COLO668 (cell line): ENCODE measurements around the gene STYX.
"Not testable (repeated sequence)": the region's sequence is repeated elsewhere in the genome, so short reads cannot be mapped to it uniquely, and the experiment has no call there.

Experiments
- DNase-seq: peaks from one replicate; lab custom pipeline; 2025; ENCODE audit not compliant: unreplicated experiment; lab: John Stamatoyannopoulos, UW

STYX gene

DNA sequence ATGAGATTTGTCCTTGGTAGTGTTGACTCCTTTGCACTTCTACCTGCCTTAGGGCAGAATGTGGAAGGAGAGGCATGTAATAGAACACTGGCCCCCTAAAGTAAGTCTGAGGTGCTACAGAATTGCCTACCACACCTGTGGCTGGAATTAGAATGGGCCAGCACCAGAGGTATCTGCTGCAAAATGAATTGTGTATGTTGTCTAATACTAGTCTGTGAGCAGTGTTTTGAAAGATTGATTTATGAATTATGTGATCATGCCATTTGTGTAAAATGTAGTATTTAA lies 5.7 kb upstream of the STYX start:
- DNase-seq, result no peak

DNA sequence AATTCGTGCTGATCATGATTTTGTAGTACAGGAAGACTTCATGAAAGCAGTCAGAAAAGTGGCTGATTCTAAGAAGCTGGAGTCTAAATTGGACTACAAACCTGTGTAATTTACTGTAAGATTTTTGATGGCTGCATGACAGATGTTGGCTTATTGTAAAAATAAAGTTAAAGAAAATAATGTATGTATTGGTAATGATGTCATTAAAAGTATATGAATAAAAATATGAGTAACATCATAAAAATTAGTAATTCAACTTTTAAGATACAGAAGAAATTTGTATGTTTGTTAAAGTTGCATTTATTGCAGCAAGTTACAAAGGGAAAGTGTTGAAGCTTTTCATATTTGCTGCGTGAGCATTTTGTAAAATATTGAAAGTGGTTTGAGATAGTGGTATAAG lies 2.5 kb upstream of the STYX start:
- not testable (repeated sequence) for DNase-seq

DNA sequence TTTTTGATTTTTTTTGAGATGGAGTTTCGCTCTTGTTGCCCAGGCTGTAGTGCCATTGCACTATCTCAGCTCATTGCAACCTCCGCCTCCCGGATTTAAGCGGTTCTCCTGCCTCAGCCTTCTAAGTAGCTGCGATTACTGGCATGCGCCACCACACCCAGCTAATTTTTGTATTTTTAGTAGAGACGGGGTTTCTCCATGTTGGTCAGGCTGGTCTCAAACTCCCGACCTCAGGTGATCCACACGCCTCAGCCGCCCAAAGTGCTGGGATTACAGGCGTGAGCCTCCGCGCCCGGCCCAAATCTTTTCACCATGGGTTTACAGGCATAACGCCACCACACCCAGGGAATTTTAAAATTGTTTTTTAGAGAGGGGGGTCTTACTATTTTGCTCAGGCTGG lies 931 bp upstream of the STYX start:
- DNase-seq, result not testable (repeated sequence)

DNA sequence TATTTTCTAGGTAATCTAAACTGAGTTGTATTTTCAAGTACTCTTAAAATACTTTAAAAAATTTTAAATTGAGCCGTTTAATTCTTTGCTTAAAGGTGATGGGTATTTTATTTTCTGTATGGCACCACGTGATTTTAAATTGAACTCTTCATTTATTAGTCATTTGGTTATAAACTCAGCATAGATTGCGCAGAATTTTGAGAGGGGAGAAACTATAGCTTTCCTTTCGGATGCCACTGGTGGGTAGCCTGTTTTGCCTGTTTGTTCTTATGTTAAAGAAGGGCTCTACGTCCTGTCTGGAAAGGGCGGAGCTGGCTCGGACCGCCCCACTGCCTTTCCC lies 411 bp upstream of the STYX start:
- no peak for DNase-seq

DNA sequence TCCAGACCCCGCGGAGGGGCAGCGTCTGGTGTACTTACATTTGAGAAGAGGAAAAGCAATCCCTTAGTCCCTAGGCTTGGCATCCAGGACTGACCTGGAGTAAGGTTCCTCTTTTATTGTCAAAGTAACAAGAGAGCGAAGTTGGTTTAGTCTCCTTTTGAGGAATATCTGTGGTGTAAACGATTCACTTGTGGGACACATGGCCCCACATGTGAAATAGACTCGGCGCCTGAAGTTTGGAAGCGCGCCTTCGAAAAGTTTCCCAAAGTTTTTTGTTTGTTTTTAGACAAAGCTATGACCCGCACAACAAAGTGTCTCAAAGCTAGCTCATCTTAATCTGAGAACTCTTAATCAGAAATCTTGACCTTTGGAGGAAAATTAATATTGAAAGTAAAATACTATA lies 744 bp downstream of the STYX start:
- no peak for DNase-seq

DNA sequence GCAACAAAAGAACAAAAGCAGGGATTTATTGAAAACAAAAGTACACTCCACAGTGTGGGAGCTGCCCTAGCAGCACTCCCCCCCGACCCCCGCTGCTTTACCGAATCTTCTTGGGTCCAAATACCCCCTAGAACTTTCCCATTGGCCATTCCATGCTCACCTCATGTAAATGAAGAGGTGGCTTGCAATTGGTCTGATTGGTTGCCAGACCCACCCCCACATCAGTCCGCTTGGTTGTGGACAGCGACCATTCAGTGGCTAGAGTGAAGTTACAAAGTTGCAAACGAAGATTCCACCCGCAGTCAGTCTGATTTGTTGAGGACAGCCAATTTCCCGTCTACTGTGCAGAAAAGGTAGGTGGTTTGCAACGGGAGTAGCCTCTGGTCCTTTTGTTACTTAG lies 3.9 kb downstream of the STYX start:
- DNase-seq, result no peak

DNA sequence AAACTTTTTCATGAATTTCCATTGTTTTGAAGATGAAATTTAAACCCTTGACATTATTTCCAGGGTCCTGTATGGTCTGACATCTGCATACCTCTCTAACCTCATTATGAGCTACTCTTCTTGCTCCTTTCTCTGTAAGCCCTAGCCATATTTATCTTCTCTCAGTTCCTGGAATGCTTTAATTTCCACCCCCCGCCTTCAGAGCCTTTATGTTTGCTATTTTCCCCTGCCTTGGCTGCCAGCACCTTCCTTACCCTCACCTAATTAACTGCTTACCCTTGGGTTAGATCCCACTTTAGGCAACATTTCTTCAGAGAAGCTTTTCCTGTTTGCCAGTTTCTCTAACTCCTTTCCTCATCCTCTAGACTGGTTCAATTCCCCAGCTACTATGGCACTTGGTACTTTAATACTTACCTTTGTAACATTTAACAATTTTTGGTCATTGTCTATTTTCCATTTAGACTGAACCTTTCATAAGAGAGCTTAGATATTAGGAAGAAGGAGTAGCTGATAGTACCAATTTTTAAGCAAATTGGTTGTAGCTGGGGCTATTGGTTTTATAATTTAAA lies 6.0 kb downstream of the STYX start:
- no peak for DNase-seq

DNA sequence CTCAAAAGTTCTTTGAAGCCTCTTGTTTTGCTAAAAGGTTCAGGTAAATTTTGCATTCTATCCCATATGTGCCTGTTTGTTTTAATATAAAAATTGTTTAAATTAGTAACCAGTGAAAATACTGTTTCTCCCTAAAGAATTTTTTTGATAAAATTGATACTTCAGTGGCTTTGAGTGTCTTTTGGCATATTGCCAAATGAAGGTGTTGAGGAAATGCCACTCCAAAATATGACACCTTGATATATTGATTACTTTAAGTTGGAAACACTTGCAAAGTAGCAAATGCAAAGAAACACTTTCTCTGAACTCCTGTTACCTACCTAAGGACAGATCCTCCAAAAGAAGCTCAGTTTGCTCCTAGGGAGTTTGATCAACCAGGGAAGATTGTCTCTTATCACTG lies 8.4 kb downstream of the STYX start:
- no peak for DNase-seq

DNA sequence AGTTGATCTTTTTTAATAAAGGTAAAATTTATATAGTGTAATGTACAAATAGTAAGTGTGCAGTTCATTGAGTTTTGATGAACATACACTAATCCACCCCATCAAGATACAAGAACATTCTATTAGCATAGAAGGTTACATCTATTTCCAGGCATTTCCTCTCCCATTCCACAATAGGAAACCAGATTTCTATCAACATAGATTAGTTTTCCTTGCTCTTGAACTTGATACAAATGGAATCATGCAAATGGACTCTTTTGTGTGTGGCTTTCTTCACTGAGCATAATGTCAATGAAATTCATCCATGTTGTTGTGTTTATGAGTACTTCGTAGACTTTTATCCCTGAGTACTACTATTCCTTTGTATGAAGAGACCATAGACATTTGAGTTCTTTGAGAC lies 10.8 kb downstream of the STYX start:
- no peak for DNase-seq

DNA sequence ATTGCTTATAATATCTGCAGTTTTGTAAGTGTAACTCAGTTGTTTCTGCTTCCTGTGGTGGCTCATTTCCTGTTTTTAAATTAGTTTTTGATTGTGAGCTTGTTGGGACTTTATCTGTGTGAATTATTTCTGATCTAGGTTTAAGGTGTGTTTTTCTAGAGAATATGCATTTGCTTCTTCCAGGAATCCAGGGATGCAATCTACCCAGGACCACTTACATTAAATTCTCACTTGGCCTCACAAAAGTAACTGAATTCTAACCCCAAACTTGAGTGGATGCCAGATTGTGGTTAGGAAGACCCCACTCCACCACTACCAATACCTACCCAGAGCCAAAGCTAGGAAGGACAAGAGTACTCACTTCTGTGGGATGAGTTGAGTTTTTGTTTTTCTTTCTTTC lies 11.9 kb downstream of the STYX start:
- no peak for DNase-seq

DNA sequence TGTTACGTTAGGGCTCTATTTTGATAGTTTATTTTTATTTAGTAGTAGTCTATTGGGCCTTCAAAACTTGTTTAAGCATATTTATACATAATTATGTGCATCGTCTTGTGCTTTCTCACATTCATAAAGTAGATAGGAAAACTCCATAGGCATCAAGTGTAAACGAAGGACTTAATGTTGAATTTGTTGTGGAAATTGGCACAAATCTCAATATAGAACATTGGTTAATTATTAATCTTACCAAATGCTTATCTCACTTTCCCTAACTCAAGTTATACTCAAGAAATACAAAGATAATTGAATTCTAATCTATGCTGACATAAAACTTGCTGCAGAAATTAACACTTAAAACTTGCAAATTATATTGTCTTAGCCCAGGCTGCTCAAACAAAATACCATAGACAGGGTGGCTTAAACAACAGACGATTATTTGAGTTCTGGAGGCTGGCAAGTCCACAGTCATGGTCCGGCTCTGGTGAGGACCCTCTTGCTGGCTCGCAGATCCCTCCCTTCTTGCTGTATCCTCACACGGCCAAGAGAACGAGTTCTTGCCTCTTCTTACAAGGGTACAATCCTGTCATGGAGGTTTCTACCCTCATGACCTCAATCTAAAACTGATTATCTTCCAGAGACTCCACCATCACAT lies 18.8 kb downstream of the STYX start:
- DNase-seq, result no peak

DNA sequence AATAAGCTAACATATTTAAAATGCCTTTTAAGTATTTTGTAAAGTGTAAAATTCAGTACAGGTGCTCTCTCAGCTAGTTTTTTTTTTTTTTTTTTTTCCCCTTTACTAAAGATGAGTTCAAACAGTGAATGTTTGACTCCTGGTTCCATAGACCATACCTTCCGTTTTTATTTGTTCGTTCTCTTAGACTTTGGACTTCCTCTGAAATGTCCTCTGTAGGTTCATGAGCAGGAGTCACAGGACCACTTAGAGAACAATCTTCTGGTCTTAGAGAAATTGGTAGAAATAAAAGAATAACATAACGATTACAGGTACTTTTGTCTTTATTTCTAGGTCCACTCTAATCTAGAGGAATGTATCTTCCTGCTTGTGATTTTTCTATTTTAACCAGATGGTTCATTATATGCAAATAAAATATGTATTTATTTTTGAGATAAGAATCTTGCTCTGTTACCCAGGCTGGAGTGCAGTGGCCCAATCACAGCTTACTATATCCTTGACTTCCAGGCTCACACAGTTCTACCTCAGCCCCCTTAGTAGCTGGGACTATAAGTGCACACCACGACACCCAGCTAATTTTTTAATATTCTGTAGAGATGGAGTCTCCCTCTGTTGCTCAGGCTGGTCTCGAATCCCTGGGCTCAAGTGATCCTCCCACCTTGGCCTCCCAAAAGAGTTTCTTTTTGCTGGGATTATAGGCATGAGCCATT lies 25.8 kb downstream of the STYX start:
- DNase-seq, result no peak

DNA sequence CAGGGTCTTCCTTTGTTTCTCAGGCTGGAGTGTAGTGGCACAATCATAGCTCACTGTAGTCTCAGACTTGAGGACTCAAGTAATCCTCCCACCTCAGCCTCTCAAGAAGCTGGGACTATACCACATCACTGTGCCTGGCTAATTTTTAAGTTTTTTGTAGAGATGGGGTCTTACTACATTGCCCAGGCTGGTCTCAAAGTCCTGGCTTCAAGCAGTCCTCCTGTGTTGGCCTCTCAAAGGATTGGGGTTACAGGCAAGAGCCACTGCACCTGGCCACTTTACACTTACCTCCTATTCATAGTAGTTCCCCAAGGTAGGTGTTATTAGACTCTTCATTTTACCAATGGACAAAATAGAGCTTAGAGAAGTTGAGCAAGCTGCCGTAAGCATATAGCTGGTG lies 29.2 kb downstream of the STYX start:
- DNase-seq, result no peak

DNA sequence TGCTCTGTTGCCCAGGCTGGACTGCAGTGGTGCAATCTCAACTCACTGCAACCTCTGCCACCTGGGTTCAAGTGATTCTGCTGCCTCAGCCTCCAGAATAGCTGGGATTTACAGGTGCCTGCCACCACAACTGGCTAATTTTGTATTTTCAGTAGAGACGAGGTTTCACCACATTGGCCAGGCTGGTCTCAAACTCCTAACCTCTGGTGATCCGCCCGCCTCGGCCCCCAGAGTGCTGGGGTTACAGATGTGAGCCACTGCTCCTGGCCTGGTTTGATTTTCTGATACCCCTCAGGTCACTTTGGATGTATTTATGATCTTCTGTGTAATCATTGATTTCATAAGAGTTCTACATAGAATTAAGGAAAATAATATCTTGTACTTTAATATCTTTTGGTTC lies 33.0 kb downstream of the STYX start:
- DNase-seq, result not testable (repeated sequence)

DNA sequence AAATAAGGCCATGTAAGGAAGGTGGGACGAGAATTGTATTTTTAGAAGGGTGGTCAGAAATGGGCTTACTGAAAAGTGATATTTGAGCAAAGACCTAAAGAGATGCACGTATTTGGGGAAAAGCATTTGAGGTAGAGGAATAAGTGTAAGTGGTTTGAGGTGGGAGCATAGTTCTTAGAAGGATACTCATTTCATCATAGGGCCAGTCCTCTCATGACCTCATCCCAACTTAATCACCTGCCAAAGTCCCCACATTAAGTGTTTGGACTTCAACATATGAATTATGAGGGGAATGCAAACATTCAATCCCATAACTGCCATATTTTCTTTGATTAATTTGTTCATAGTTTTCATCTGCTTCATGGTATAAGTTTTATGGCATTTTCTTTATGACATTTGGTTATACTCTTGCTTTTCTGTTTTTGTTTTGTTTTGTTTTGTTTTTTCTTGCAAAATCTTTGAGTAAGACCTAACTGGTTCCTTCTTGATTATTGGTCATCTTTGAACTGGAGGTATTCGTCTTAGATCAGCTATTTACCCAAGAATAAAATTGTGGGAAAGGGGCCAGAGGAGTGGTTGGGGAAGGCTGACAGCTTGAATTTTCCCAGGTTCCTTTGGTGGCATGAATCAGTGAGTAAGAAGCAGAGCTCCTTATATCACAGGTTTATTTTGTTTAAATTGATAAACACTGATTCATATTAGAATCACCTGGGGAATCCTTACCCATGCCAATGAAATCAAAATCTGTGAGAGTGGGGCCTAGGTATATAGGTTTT lies 37.3 kb downstream of the STYX start:
- DNase-seq, result no peak

DNA sequence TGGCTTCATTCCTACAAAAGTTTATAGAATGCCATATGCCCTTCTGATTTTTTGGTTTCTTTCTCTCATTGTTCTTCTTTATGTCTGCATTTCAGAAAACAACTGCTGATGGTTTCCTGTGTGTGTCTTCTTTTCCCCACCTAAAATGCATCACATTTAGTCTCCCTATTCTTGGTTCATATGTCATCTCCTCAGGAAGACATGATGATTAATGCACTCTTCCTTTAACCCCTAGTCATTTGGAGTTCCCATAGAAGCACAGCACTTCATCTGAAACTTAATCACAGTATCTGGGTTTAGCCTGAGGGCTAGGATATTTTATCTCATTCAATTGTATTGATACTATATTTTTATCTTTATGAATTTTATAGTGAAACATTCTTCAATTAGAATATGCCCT lies 39.9 kb downstream of the STYX start:
- no peak for DNase-seq

DNA sequence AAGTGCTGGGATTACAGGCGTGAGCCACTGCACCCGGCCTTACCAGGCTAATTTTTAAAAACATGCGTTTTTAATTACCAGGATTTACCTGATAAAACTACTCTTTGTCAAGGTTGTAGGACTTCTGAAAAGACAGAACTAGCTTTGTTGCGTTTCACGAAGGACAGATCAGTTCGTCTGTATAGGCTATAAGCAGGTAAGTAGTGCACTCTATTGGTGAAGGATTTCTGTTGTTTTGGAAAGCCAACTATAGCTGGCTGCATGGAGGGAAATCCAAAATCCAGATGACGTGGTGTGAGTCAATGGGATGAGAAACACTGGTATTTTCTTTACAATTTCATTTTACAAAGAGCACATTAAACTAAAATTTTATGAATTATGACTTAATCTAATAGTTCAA lies 46.9 kb downstream of the STYX start:
- no peak for DNase-seq

DNA sequence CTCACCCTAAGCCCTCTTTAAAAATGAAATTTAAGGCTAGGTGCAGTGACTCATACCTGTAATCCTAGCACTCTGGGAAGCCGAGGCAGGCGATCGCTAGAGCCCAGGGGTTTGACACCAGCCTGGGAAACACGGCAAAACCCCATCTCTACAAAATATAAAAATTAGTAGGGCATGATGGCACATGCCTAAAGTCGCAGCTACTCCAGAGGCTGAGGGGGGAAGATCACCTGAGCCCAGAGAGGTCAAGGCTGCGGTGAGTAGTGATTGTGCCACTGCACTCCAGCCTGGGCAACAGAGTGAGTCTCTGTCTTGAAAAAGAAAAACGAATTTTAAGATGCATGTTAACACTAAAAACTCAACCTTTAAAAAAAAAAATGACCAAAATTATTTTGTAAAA lies 48.7 kb downstream of the STYX start:
- no peak for DNase-seq

DNA sequence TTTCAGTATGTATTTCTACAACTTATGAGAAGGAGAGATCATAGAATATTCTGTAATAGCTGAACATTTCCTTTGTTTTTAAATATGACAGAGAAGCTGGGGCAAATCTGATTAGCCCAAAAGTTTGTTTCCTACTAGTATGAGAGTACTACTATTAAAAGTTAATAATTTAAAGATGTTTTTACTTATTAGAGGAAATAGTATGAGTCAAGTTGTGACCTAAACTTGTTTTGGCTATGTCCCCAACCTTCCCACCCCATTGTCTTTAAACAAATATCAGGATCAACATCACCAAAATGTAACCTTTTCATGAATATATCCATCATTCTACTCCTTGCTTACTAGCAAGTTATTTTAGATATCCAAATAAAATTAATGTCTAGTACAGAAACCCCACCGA lies 50.9 kb downstream of the STYX start:
- DNase-seq, result no peak

DNA sequence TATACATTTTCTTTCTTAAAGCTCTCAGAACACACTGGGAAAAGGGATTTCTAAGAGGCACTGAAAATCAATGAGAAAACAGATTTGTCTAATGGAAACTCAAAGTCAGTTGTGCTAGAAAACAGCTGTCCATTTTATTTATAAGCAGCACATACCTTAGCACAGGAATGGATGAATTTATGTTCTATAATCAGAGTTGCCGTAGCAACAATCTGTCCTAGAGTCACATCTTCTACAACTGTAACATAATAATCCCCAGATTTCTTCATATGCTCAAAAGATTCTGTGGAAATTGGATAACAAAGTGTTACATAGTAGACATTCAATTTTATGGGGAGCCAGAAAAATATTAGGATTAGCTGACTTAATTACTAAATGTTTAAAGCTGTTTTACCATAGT lies 51.7 kb downstream of the STYX start:
- DNase-seq, result no peak

DNA sequence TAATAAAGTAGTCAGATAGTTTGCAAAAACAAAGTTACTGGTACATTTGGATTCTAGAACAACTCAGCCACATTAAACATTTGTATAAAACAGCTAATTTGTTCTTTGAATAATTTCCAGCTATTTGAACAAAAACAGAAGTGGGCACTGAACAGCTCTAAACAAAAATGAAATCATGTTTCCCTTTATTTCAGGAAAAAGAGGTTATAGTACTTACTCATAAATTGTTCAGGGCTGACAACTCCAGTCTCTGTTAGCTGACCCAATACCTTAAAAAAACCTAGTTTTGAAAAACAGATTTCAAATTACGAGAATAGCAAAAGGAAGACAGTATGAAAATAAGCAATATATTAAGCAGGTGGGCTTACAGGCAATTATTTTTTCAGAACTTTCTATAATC lies 53.2 kb downstream of the STYX start:
- no peak for DNase-seq

DNA sequence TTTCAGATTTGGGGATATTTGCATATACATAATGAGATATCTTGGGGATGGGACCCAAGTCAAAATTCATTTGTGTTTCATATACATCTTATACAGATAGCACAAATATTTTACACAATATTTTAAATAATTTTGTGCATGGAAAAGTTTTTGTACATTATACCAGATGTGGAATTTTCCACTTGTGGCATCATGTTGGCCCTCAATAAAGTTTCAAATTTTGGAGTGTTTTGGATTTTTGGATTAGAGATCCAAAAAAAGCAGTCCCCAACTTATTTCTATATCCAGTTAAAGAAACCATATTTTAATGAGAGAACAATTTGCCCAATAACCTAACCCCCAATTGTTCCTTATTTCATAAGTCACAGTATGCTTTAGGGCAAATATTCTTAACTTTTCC lies 56.9 kb downstream of the STYX start:
- DNase-seq, result no peak
